K562 (cell line): Measurements from ENCODE around the gene CCT8L2. TPM values are rescaled to one million over a fixed set of nuclear protein-coding genes. Genes with fewer than 3 reads are reported as not detected.
"Not testable (repeated sequence)": the region's sequence is repeated elsewhere in the genome, so short reads cannot be mapped to it uniquely, and the experiment has no call there.

Source experiments
- ATAC-seq: fragments of 200-7000 bp; cut with Tn5 transposase; 3 replicates; pipeline ENCODE4 v1.9.1; 2020; ENCODE audit warnings: moderate library complexity
- BruUV-seq: library from RNA; stranded (reverse); fragments of 400-500 nt; replicated peaks from 2 replicates; lab custom pipeline; 2021; lab: Mats Ljungman, UMichigan
- CTCF ChIA-PET: fragments of 300-600 bp; formaldehyde crosslinking; extraction: SDS; loops from one replicate; lab custom pipeline; 2021; ENCODE audit warnings: low intra/inter-chr PET ratio; lab: Yijun Ruan, JAX
- POLR2A ChIA-PET: fragments of 300-600, 350-650 bp; sonication (Branson Sonifier 250); formaldehyde crosslinking; extraction: SDS; loops from one replicate; lab custom pipeline; 2021; ENCODE audit warnings: antibody characterized with exemption, inconsistent platforms; lab: Yijun Ruan, JAX
- DNase-seq, 4 experiments: peaks; one replicate each; pipeline versions ENCODE4 v3.0.0 to v3.0.0-alpha.2; 2011 to 2018; ENCODE audit warnings: low spot score in 3 of 4, mixed read lengths in 3 of 4; ENCODE audit errors: extremely low read depth in 1 of 4
- FAIRE-seq: peaks from 2 replicates; lab custom pipeline; 2011; peaks lifted over from hg19 to GRCh38; lab: Jason Lieb, UNC
- H2AFZ ChIP-seq: 2 replicates; pipeline ENCODE4 v1.6.0; 2011; ENCODE audit warnings: low read depth, low read length, control low read depth, inconsistent platforms
- H3K27ac ChIP-seq: fragments of 200-600 bp; 3 replicates; pipeline ENCODE4 v1.8.0; 2011; ENCODE audit warnings: low read depth, mild to moderate bottlenecking, control low read depth, inconsistent platforms, low read length, moderate library complexity, mixed read lengths; ENCODE audit errors: extremely low read depth
- H3K27me3 ChIP-seq, 2 experiments: fragments of 300-600 bp in 1 of 2; 2 replicates in 1 of 2; 3 replicates in 1 of 2; pipeline versions ENCODE4 v1.6.0 to v1.8.0; 2011; ENCODE audit warnings: inconsistent platforms in 2 of 2, low read length in 2 of 2, mild to moderate bottlenecking in 1 of 2, mixed read lengths in 1 of 2, moderate library complexity in 1 of 2; ENCODE audit not compliant: control insufficient read depth in 2 of 2, insufficient read depth in 2 of 2
- H3K36me3 ChIP-seq: fragments of 300-600 bp; 3 replicates; pipeline ENCODE4 v1.8.0; 2011; ENCODE audit warnings: mild to moderate bottlenecking, low read length, inconsistent platforms; ENCODE audit not compliant: control insufficient read depth, insufficient read depth
- H3K4me1 ChIP-seq, 2 experiments: fragments of 200-600 bp in 1 of 2; replicated peaks in 1 of 2; 2 replicates in 1 of 2; 3 replicates in 1 of 2; pipeline versions ENCODE4 v1.5.1 to v1.8.0; 2011; ENCODE audit warnings: inconsistent platforms in 2 of 2, low read length in 2 of 2, mild to moderate bottlenecking in 1 of 2, mixed read lengths in 1 of 2, moderate library complexity in 1 of 2; ENCODE audit not compliant: control insufficient read depth in 2 of 2, insufficient read depth in 2 of 2
- H3K4me2 ChIP-seq: 2 replicates; pipeline ENCODE4 v1.6.1; 2011; ENCODE audit warnings: low read length, control low read depth, inconsistent platforms, mixed read lengths; ENCODE audit not compliant: insufficient read depth
- H3K4me3 ChIP-seq: fragments of 200-600 bp; sonication (generic), shearing (Covaris generic); 2 replicates; pipeline ENCODE4 v1.5.1; 2016; ENCODE audit warnings: control low read depth, inconsistent platforms
- H3K79me2 ChIP-seq: fragments of 200-600 bp; 3 replicates; pipeline ENCODE4 v1.8.0; 2011; ENCODE audit warnings: low read length, inconsistent platforms; ENCODE audit not compliant: control insufficient read depth, insufficient read depth
- H3K9ac ChIP-seq, 2 experiments: 2 replicates each; pipeline versions ENCODE4 v1.6.0 to v1.6.1; 2011; ENCODE audit warnings: low read depth in 2 of 2, low read length in 2 of 2, control low read depth in 1 of 2, inconsistent platforms in 1 of 2, mild to moderate bottlenecking in 1 of 2, mixed read lengths in 1 of 2; ENCODE audit not compliant: insufficient read depth in 1 of 2
- H3K9me1 ChIP-seq: one replicate; pipeline ENCODE4 v1.6.0; 2011; ENCODE audit warnings: inconsistent platforms, mild to moderate bottlenecking, low read length, moderate library complexity; ENCODE audit not compliant: control insufficient read depth, insufficient read depth
- H3K9me3 ChIP-seq: replicated peaks from 2 replicates; pipeline ENCODE4 v1.5.1; 2011; ENCODE audit warnings: low read depth, low read length, inconsistent platforms; ENCODE audit not compliant: control insufficient read depth, insufficient read depth
- H4K20me1 ChIP-seq: replicated peaks from 2 replicates; pipeline ENCODE4 v1.6.1; 2011; ENCODE audit warnings: low read length, inconsistent platforms, mixed read lengths; ENCODE audit not compliant: control insufficient read depth, insufficient read depth
- ATF7 ChIP-seq: fragments of 450-650 bp; IDR thresholded peaks from 2 replicates; pipeline ENCODE4 v1.7.1; 2014; ENCODE audit warnings: mild to moderate bottlenecking, moderate library complexity
- CEBPB ChIP-seq: fragments of 450-650 bp; IDR thresholded peaks from 2 replicates; pipeline ENCODE4 v1.6.1; 2016; ENCODE audit warnings: missing genetic modification characterization, missing compliant biosample characterization
- CEBPG ChIP-seq, 3 experiments: fragments of 200-800 bp in 1 of 3; sonication (Bioruptor generic) in 1 of 3; sonication (generic) in 1 of 3; formaldehyde crosslinking in 1 of 3; IDR thresholded peaks in 2 of 3; conservative IDR thresholded peaks in 1 of 3; 2 replicates each; pipeline versions ENCODE4 v1.6.1 to v1.8.0; 2016 to 2022; ENCODE audit warnings: missing compliant biosample characterization in 2 of 3, missing genetic modification characterization in 2 of 3, mild to moderate bottlenecking in 1 of 3, missing genetic modification reagents in 1 of 3
- TRIM24 ChIP-seq, 2 experiments: fragments of 450-650 bp; IDR thresholded peaks; 2 replicates each; pipeline ENCODE4 v1.6.1; 2016
- ZSCAN32 ChIP-seq: fragments of 450-650 bp; formaldehyde crosslinking; IDR thresholded peaks from 2 replicates; pipeline ENCODE4 v1.4.0; 2020; ENCODE audit warnings: mild to moderate bottlenecking, moderate library complexity
- WGBS: fragments of 100-300 bp; shearing (Covaris generic); methylation state at CpG from one replicate; pipeline ENCODE4 v1.1.6; 2016; ENCODE audit warnings: low coverage, mixed read lengths; ENCODE audit not compliant: insufficient coverage; ENCODE audit errors: missing lambda C conversion rate; 5-methylcytosine and 5-hydroxymethylcytosine counted together
- in situ Hi-C: fragments of 300-500 bp; cut with MboI; formaldehyde crosslinking; loops from 4 replicates; pipeline ENCODE4 v1.15.0; 2018; ENCODE audit warnings: inconsistent platforms, mixed read lengths
- intact Hi-C: fragments of 100-400 bp; cut with micrococcal nuclease; formaldehyde crosslinking; loops from 2 replicates; pipeline ENCODE4 v1.14.2; 2022
- polyA plus RNA-seq, 8 experiments: library from polyadenylated mRNA; depleted of rRNA in 4 of 8; stranded (reverse) in 5 of 8; unstranded in 3 of 8; fragments of >200 nt; fragmentation: Nextera tagmentation in 2 of 8; fragmentation: Illumina TruSeq in 1 of 8; extraction: Ambion mirVana in 2 of 8; extraction: Trizol in 1 of 8; gene quantifications; 2 replicates each; pipeline versions ENCODE4 v1.2.1 to v1.2.3, GENCODE V29; 2011 to 2014; ENCODE audit warnings: inconsistent platforms in 1 of 8, missing spikeins in 1 of 8
- total RNA-seq, 7 experiments: library from RNA; depleted of rRNA in 6 of 7; stranded (reverse); fragments of >200 nt in 6 of 7; fragmentation: Illumina TruSeq in 2 of 7; extraction: Trizol in 2 of 7; gene quantifications; 2 replicates each; pipeline versions ENCODE4 v1.2.1 to v1.2.3, GENCODE V29; 2011 to 2021; ENCODE audit warnings: low replicate concordance in 1 of 7
- TF ChIP-seq, protein P1 (sequence below), 2 experiments: fragments of 450-650 bp; IDR thresholded peaks; 2 replicates each; pipeline ENCODE4 v1.6.1; 2016; ENCODE audit warnings: mild to moderate bottlenecking in 2 of 2, borderline replicate concordance in 1 of 2, low read depth in 1 of 2, moderate library complexity in 1 of 2
- TF ChIP-seq, protein P2 (sequence below), 2 experiments: fragments of 450-650 bp in 1 of 2; sonication (generic) in 1 of 2; formaldehyde crosslinking in 1 of 2; IDR thresholded peaks in 1 of 2; conservative IDR thresholded peaks in 1 of 2; 2 replicates each; pipeline versions ENCODE4 v1.6.1 to v1.8.1; 2016 to 2023; ENCODE audit warnings: mild to moderate bottlenecking in 2 of 2, moderate library complexity in 2 of 2, inconsistent platforms in 1 of 2, missing genetic modification reagents in 1 of 2
- TF ChIP-seq, protein P3 (sequence below): fragments of 450-650 bp; formaldehyde crosslinking; IDR thresholded peaks from 2 replicates; pipeline ENCODE4 v1.4.0; 2022; ENCODE audit warnings: mild to moderate bottlenecking, moderate library complexity

Gene CCT8L2
- total and polyA plus RNA-seq, 9 of the 15 experiments (the other 6 are each of a cell fraction or from before 2014, with no cell fraction given): 0.13 TPM; not detected in 8

DNA sequence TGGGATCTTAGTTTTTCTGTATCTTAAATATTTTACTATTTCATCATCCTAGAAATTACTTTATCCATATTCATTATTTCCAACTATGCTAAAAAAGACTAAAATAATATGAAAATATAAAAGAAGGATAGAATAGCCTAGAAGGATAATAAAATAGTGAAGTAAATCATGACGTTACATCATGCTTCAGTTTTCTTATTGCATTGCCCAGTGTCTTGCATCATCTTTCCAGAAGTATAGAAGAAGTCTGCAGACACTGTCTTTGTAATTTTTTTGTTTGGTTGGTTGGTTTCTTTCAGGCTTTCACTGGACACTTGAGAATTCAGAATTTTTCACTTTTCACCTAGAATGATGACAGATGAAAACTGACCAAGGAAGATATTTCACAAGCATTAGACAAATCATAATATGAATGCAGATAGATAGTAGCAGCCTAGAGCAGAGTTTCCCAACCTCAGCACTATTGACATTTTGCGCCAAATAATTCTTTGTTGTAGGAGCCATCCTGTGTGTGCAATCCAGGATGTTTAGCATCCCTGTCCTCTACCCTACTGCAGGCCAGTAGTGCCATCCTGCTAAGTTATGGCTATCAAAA is 23.3 kb downstream of the CCT8L2 start:
- H3K9me3 ChIP-seq; H3K27me3 ChIP-seq; H3K9me1 ChIP-seq; intact Hi-C loops; H3K27ac ChIP-seq; H3K9ac ChIP-seq; H3K4me2 ChIP-seq; POLR2A ChIA-PET; H3K79me2 ChIP-seq; H3K4me3 ChIP-seq; CTCF ChIA-PET; H3K36me3 ChIP-seq; H2AFZ ChIP-seq; FAIRE-seq; in situ Hi-C loops; DNase-seq; H4K20me1 ChIP-seq; BruUV-seq; TF ChIP-seq CEBPG (CRISPR knock-in tag; IDR thresholded peaks at IDR 0.05): not testable (repeated sequence)
- ATAC-seq: peak; percentile 69
- WGBS: 10% methylated on average over 2 of the region's 2 CpGs
- TF ChIP-seq ATF7 (peak; percentile 65; the same call in 1 of the 2 replicates), CEBPG (tag; conservative IDR thresholded peaks at IDR 0.05 in 1 of 2, IDR thresholded peaks at IDR 0.05 in 1 of 2) (peak; percentile 95 to 99), CEBPB (tag) (peak; percentile 92), TRIM24 (IDR thresholded peaks at IDR 0.05) (peak; percentile 96 to 97), ZSCAN32 (peak; percentile 58; the same call in 1 of the 2 replicates)
- TF ChIP-seq, protein P1, sequence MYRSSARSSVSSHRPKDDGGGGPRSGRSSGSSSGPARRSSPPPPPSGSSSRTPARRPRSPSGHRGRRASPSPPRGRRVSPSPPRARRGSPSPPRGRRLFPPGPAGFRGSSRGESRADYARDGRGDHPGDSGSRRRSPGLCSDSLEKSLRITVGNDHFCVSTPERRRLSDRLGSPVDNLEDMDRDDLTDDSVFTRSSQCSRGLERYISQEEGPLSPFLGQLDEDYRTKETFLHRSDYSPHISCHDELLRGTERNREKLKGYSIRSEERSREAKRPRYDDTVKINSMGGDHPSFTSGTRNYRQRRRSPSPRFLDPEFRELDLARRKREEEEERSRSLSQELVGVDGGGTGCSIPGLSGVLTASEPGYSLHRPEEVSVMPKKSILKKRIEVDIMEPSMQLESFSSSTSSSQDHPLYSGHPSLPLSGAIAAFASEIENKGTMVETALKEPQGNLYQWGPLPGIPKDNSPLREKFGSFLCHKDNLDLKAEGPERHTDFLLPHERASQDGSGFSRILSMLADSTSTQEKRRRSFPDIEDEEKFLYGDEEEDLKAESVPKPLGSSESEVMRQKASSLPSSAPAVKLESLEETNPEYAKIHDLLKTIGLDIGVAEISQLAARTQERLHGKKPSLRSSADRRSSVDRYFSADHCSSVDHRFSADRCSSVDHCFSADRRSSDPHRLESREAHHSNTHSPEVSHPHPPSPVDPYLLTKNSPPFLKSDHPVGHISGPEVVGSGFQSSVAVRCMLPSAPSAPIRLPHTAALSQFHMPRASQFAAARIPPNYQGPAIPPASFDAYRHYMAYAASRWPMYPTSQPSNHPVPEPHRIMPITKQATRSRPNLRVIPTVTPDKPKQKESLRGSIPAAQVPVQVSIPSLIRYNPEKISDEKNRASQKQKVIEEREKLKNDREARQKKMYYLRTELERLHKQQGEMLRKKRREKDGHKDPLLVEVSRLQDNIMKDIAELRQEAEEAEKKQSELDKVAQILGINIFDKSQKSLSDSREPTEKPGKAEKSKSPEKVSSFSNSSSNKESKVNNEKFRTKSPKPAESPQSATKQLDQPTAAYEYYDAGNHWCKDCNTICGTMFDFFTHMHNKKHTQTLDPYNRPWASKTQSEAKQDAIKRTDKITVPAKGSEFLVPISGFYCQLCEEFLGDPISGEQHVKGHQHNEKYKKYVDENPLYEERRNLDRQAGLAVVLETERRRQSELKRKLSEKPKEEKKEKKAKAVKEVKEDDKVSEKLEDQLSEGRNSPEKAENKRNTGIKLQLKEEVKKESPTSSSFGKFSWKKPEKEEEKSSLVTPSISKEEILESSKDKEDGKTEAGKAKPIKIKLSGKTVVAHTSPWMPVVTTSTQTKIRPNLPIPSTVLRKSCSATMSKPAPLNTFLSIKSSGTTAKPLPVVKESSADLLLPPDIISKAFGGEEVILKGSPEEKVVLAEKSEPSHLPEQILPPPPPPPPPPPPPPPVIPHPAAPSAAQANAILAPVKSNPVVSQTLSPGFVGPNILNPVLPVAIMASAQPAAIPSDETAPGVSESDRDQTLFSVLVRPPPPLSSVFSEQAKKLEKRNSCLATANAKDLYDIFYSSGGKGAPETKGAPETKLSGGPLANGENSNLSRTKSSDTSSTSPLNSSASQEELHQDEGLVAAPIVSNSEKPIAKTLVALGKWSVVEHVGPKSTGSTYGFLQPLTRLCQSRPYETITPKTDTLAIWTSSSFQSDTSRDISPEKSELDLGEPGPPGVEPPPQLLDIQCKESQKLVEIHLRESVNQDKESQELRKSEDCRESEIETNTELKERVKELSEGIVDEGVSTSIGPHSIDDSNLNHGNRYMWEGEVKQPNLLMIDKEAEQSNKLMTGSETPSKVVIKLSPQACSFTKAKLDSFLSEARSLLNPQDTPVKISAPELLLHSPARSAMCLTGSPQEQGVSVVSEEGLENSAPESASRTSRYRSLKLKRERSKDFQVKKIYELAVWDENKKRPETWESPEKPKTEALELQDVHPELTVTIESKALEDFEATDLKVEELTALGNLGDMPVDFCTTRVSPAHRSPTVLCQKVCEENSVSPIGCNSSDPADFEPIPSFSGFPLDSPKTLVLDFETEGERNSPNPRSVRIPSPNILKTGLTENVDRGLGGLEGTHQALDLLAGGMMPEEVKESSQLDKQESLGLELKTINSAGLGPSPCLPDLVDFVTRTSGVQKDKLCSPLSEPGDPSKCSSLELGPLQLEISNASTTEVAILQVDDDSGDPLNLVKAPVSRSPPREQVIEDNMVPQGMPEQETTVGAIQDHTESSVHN (IDR thresholded peaks at IDR 0.05; ENCODE audit: borderline replicate concordance in 1 of 2, low read depth in 1 of 2): 0 out of 4 replicates have a peak, but pooled peaks of 1 of the 2 experiments have one; percentile 49
- TF ChIP-seq, protein P2, sequence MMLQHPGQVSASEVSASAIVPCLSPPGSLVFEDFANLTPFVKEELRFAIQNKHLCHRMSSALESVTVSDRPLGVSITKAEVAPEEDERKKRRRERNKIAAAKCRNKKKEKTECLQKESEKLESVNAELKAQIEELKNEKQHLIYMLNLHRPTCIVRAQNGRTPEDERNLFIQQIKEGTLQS (IDR thresholded peaks at IDR 0.05): peak; percentile 97
- TF ChIP-seq, protein P2 (CRISPR knock-in tag; conservative IDR thresholded peaks at IDR 0.05): not testable (repeated sequence)
- TF ChIP-seq, protein P3, sequence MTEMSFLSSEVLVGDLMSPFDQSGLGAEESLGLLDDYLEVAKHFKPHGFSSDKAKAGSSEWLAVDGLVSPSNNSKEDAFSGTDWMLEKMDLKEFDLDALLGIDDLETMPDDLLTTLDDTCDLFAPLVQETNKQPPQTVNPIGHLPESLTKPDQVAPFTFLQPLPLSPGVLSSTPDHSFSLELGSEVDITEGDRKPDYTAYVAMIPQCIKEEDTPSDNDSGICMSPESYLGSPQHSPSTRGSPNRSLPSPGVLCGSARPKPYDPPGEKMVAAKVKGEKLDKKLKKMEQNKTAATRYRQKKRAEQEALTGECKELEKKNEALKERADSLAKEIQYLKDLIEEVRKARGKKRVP: peak; percentile 70; the same call in 1 of the 2 replicates
- H3K4me1 ChIP-seq: peaks cover 0 to 38% of the 10 kb centered on the region in 2 experiments; a peak in 3 of 5 replicates
